HG02840 (cell line): Measurements from ENCODE around the gene POLD2.

ENCODE experiments used
- ATAC-seq: cut with Tn5 transposase; IDR thresholded peaks from one replicate; pipeline ENCODE4 v1.9.1; 2021; ENCODE audit warnings: mild to moderate bottlenecking, moderate library complexity, moderate number of reproducible peaks; ENCODE audit not compliant: unreplicated experiment, low FRiP score

Gene POLD2

GRCh38 chr7:44152971-44153947 lies 29.9 kb upstream of the POLD2 start:
- ATAC-seq, result no peak

GRCh38 chr7:44151956-44152355 lies 28.6 kb upstream of the POLD2 start:
- no peak for ATAC-seq

GRCh38 chr7:44150966-44151941 lies 27.9 kb upstream of the POLD2 start:
- ATAC-seq, result no peak

GRCh38 chr7:44150466-44150832 lies 27.1 kb upstream of the POLD2 start:
- peak; percentile 53 for ATAC-seq

GRCh38 chr7:44149571-44150465 lies 26.5 kb upstream of the POLD2 start:
- no peak for ATAC-seq

- no peak for ATAC-seq
Measured at GRCh38 chr7:44148961-44149536, 25.7 kb upstream of the POLD2 start.

- ATAC-seq, result no peak
Measured at GRCh38 chr7:44148166-44148565, 24.8 kb upstream of the POLD2 start.

GRCh38 chr7:44147026-44147991 lies 24.0 kb upstream of the POLD2 start:
- no peak for ATAC-seq

GRCh38 chr7:44145969-44146911 lies 22.9 kb upstream of the POLD2 start:
- no peak for ATAC-seq

- ATAC-seq, result no peak
Measured at GRCh38 chr7:44145479-44145968, 22.2 kb upstream of the POLD2 start.

- no peak for ATAC-seq
Measured at GRCh38 chr7:44144968-44145478, 21.7 kb upstream of the POLD2 start.

- ATAC-seq, result no peak
Measured at GRCh38 chr7:44144426-44144967, 21.1 kb upstream of the POLD2 start.

GRCh38 chr7:44143646-44144250 lies 20.4 kb upstream of the POLD2 start:
- no peak for ATAC-seq

- ATAC-seq, result no peak
Measured at GRCh38 chr7:44142028-44142427, 18.7 kb upstream of the POLD2 start.

GRCh38 chr7:44141221-44141850 lies 18.0 kb upstream of the POLD2 start, which contains the start of gene MYL7:
Gene MYL7 (minus strand): TSS chr7:44141332. CDS start chr7:44141305, 27 bp downstream.
- no peak for ATAC-seq

GRCh38 chr7:44140341-44140740 lies 17.0 kb upstream of the POLD2 start:
- no peak for ATAC-seq
